Endothelial cell of umbilical vein (primary cell): ENCODE data around the gene DNAJB1. TPM values are rescaled to one million over a fixed set of nuclear protein-coding genes. Genes with fewer than 3 reads are reported as not detected.

Source experiments
- BruUV-seq: library from RNA; stranded (reverse); fragments of 400-500 nt; replicated peaks from 2 replicates; lab custom pipeline; 2021; lab: Mats Ljungman, UMichigan
- CTCF ChIA-PET: fragments of 300-600, 350-600 bp; sonication (Branson Sonifier 250); formaldehyde crosslinking; loops from one replicate; lab custom pipeline; 2021; ENCODE audit warnings: antibody characterized with exemption, inconsistent platforms; lab: Charles Lee
- POLR2A ChIA-PET: fragments of 300-600, 350-600 bp; sonication (Branson Sonifier 250); formaldehyde crosslinking; loops from one replicate; lab custom pipeline; 2021; ENCODE audit warnings: antibody characterized with exemption, inconsistent platforms; lab: Charles Lee
- DNase-seq: peaks from one replicate; pipeline ENCODE4 v3.0.0-alpha.2; 2011; ENCODE audit warnings: low read depth, low spot score
- FAIRE-seq: peaks from 2 replicates; lab custom pipeline; 2011; peaks lifted over from hg19 to GRCh38; lab: Jason Lieb, UNC
- H2AFZ ChIP-seq: 2 replicates; pipeline ENCODE4 v1.6.0; 2012; ENCODE audit warnings: low read depth, low read length, control low read depth, inconsistent platforms
- H3K27ac ChIP-seq: 2 replicates; pipeline ENCODE4 v1.5.1; 2011; ENCODE audit warnings: low read depth, mild to moderate bottlenecking, control low read depth, low read length, moderate library complexity; ENCODE audit not compliant: insufficient read depth
- H3K27me3 ChIP-seq, 2 experiments: 2 replicates each; pipeline versions ENCODE4 v1.6.0 to v1.6.1; 2011; ENCODE audit warnings: low read length in 2 of 2, mixed read lengths in 1 of 2; ENCODE audit not compliant: control insufficient read depth in 2 of 2, insufficient read depth in 2 of 2
- H3K36me3 ChIP-seq, 2 experiments: 2 replicates in 1 of 2; 3 replicates in 1 of 2; pipeline ENCODE4 v1.5.1; 2011; ENCODE audit warnings: low read length in 2 of 2, mild to moderate bottlenecking in 1 of 2, moderate library complexity in 1 of 2; ENCODE audit not compliant: control insufficient read depth in 2 of 2, insufficient read depth in 2 of 2; ENCODE audit errors: extremely low read depth in 1 of 2
- H3K4me1 ChIP-seq: 3 replicates; pipeline ENCODE4 v1.5.1; 2011; ENCODE audit warnings: mild to moderate bottlenecking, low read length; ENCODE audit not compliant: control insufficient read depth, insufficient read depth; ENCODE audit errors: extremely low read depth
- H3K4me2 ChIP-seq: 2 replicates; pipeline ENCODE4 v1.6.1; 2011; ENCODE audit warnings: low read length, control low read depth, mixed read lengths; ENCODE audit not compliant: insufficient read depth
- H3K4me3 ChIP-seq, 3 experiments: fragments of 200-600 bp in 1 of 3; sonication (generic), shearing (Covaris generic) in 1 of 3; replicated peaks in 1 of 3; 2 replicates each; pipeline ENCODE4 v1.5.1; 2011 to 2016; ENCODE audit warnings: control low read depth in 3 of 3, low read length in 3 of 3, mild to moderate bottlenecking in 2 of 3, inconsistent platforms in 1 of 3, low read depth in 1 of 3, moderate library complexity in 1 of 3; ENCODE audit not compliant: insufficient read depth in 1 of 3
- H3K79me2 ChIP-seq: 2 replicates; pipeline ENCODE4 v1.6.0; 2012; ENCODE audit warnings: low read length, inconsistent platforms; ENCODE audit not compliant: control insufficient read depth, insufficient read depth
- H3K9ac ChIP-seq: replicated peaks from 2 replicates; pipeline ENCODE3; 2011; ENCODE audit warnings: low read length, control low read depth; ENCODE audit not compliant: insufficient read depth; ENCODE audit errors: extremely low read depth
- H3K9me1 ChIP-seq: replicated peaks from 3 replicates; pipeline ENCODE4 v1.6.0; 2011; ENCODE audit warnings: mild to moderate bottlenecking, low read length; ENCODE audit not compliant: control insufficient read depth, insufficient read depth; ENCODE audit errors: extremely low read depth
- H3K9me3 ChIP-seq: replicated peaks from 2 replicates; pipeline ENCODE4 v1.5.1; 2012; ENCODE audit warnings: low read length, inconsistent platforms; ENCODE audit not compliant: control insufficient read depth, insufficient read depth
- H4K20me1 ChIP-seq: replicated peaks from 2 replicates; pipeline ENCODE3; 2011; ENCODE audit warnings: mild to moderate bottlenecking, low read length; ENCODE audit not compliant: control insufficient read depth, insufficient read depth; ENCODE audit errors: extremely low read depth
- CTCF ChIP-seq, 2 donors: IDR thresholded peaks; 1 replicate in 1 of 2; 2 replicates in 1 of 2; pipeline ENCODE4 v1.5.1; 2011; ENCODE audit warnings: low read length in 2 of 2, mild to moderate bottlenecking in 2 of 2, moderate library complexity in 2 of 2, control low read depth in 1 of 2, inconsistent platforms in 1 of 2, low read depth in 1 of 2; ENCODE audit not compliant: insufficient read depth in 1 of 2; ENCODE audit errors: extremely low read depth in 1 of 2
- EZH2 ChIP-seq: IDR thresholded peaks from 2 replicates; pipeline ENCODE4 v1.6.1; 2012; ENCODE audit warnings: borderline replicate concordance, low read depth, mild to moderate bottlenecking, moderate library complexity, low read length, inconsistent platforms; ENCODE audit not compliant: severe bottlenecking
- FOS ChIP-seq: IDR thresholded peaks from 2 replicates; pipeline ENCODE4 v1.6.1; 2011; ENCODE audit warnings: mild to moderate bottlenecking, low read length, moderate library complexity, borderline replicate concordance; ENCODE audit not compliant: insufficient read depth
- GATA2 ChIP-seq: IDR thresholded peaks from 2 replicates; pipeline ENCODE4 v1.7.0; 2011; ENCODE audit warnings: low read depth, mild to moderate bottlenecking, moderate library complexity, mixed read lengths, low read length; ENCODE audit not compliant: insufficient read length, insufficient read depth
- JUN ChIP-seq: IDR thresholded peaks from 2 replicates; pipeline ENCODE4 v1.6.1; 2011; ENCODE audit warnings: borderline replicate concordance, low read depth; ENCODE audit not compliant: insufficient read length, insufficient read depth
- MAX ChIP-seq: IDR thresholded peaks from 2 replicates; pipeline ENCODE4 v1.6.1; 2011; ENCODE audit not compliant: insufficient read depth, insufficient read length
- MYC ChIP-seq: IDR thresholded peaks from one replicate; pipeline ENCODE4 v1.6.1; 2011; ENCODE audit warnings: mild to moderate bottlenecking, low read depth, low read length
- POLR2A ChIP-seq: IDR thresholded peaks from 2 replicates; pipeline ENCODE4 v1.6.1; 2012; ENCODE audit warnings: low read depth, mild to moderate bottlenecking, control low read depth, low read length
- POLR2AphosphoS5 ChIP-seq: IDR thresholded peaks from 2 replicates; pipeline ENCODE4 v1.6.1; 2012; ENCODE audit warnings: low read depth, mild to moderate bottlenecking, control low read depth, low read length, moderate library complexity; ENCODE audit not compliant: insufficient read depth
- dilution Hi-C: fragments of 300-500 bp; cut with MboI; formaldehyde crosslinking; loops from one replicate; pipeline ENCODE4 v1.15.0; 2019; ENCODE audit warnings: low sequenced_read_pairs; ENCODE audit not compliant: extremely low pct_ligation_motif_present
- intact Hi-C: fragments of 100-400 bp; cut with micrococcal nuclease; formaldehyde crosslinking; loops from one replicate; pipeline ENCODE4 v1.10.0; 2022
- polyA plus RNA-seq, 4 experiments: library from polyadenylated mRNA; depleted of rRNA in 3 of 4; stranded (reverse) in 3 of 4; unstranded in 1 of 4; fragments of >200 nt; gene quantifications; 2 replicates each; pipeline versions ENCODE4 v1.2.1 to v1.2.3, GENCODE V29; 2011 to 2012; ENCODE audit warnings: missing spikeins in 1 of 4
- total RNA-seq: library from RNA; stranded (reverse); gene quantifications from 2 replicates; pipeline ENCODE4 v1.2.3, GENCODE V29; 2021

The DNAJB1 gene
- total and polyA plus RNA-seq, 2 donors (not counting 3 experiments of a cell fraction or from before 2014, with no cell fraction given), result 58.6 to 59.8 TPM

- DNase-seq (no peak), FAIRE-seq (peak; percentile 15)
- no peaks in the 10 kb centered on the region for H3K9me3 ChIP-seq
- TF ChIP-seq FOS, result no peak
- TF ChIP-seq GATA2, result no peak
- no peak for TF ChIP-seq POLR2A
- TF ChIP-seq MYC, result no peak
- no peak for TF ChIP-seq CTCF (IDR thresholded peaks at IDR 0.05; ENCODE audit: extremely low read depth in 1 of 2, insufficient read depth in 1 of 2, low read depth in 1 of 2, low read length in 2 of 2)
- no peak for TF ChIP-seq MAX
- TF ChIP-seq POLR2AphosphoS5, result no peak
- no peak for TF ChIP-seq JUN
- no peak for TF ChIP-seq EZH2
- POLR2A ChIA-PET, result interaction anchor here (0.6 to 2.8 kb wide), 2 partner anchors 18 to 48 kb away, joined by 6 to 22 read pairs; no protein-coding TSS in a partner anchor
- no peaks in the 10 kb centered on the region for H3K27me3 ChIP-seq
- no TSS peak for BruUV-seq
- no peaks in the 10 kb centered on the region for H3K9me1 ChIP-seq
- H3K36me3 ChIP-seq, result peaks cover 12 to 13% of the 10 kb centered on the region in 2 experiments
- H4K20me1 ChIP-seq, result no peaks in the 10 kb centered on the region
- CTCF ChIA-PET, result interaction anchor here (0.9 to 2.9 kb wide), 4 partner anchors 9 to 37 kb away, joined by 3 to 22 read pairs (median 9); no protein-coding TSS in a partner anchor
- peak overlapping the region in 2 of 3 experiments; percentile 1 to 85 for H3K4me3 ChIP-seq
- H3K4me2 ChIP-seq, result peak overlapping the region; percentile 94
- no peak overlapping the region for H2AFZ ChIP-seq
- H3K79me2 ChIP-seq, result peaks cover 33% of the 10 kb centered on the region
- H3K27ac ChIP-seq, result no peak overlapping the region
- dilution Hi-C loops (no loop called here), intact Hi-C loops (no loop called here)
- H3K9ac ChIP-seq, result peak overlapping the region; percentile 24
- peaks cover 35% of the 10 kb centered on the region for H3K4me1 ChIP-seq
Observed at GRCh38 chr19:14516048-14516534, 2.1 kb downstream of the DNAJB1 start.
